Adrenal gland (tissue), 12 donors: ENCODE results near the gene DENND6B. TPM values are rescaled to one million over a fixed set of nuclear protein-coding genes. Genes with fewer than 3 reads are reported as not detected.

Experiments
- DNase-seq, 7 donors: peaks; one replicate each; pipeline ENCODE4 v3.0.0-alpha.2; 2019 to 2020
- H3K27ac ChIP-seq, 5 donors: fragments of 200-600 bp; sonication (generic) in 4 of 5; 1 replicate in 3 of 5; 2 replicates in 2 of 5; pipeline versions ENCODE4 v1.5.1 to v1.8.0; 2016 to 2020; ENCODE audit warnings: mild to moderate bottlenecking in 1 of 5
- H3K27me3 ChIP-seq: fragments of 200-600 bp; 2 replicates; pipeline ENCODE4 v1.8.0; 2021
- H3K36me3 ChIP-seq, 2 donors: fragments of 200-600 bp; replicated peaks in 1 of 2; 1 replicate in 1 of 2; 2 replicates in 1 of 2; pipeline versions ENCODE4 v1.5.1 to v1.8.0; 2018 to 2022
- H3K4me1 ChIP-seq, 2 donors: fragments of 200-600 bp; replicated peaks in 1 of 2; 1 replicate in 1 of 2; 2 replicates in 1 of 2; pipeline versions ENCODE4 v1.5.1 to v1.8.0; 2018 to 2021
- H3K4me3 ChIP-seq, 4 donors: fragments of 200-600 bp; sonication (generic) in 3 of 4; one replicate each; pipeline ENCODE4 v1.5.1; 2016 to 2018
- H3K9me3 ChIP-seq, 3 donors: fragments of 200-600 bp; sonication (generic) in 1 of 3; replicated peaks in 1 of 3; 1 replicate in 2 of 3; 2 replicates in 1 of 3; pipeline versions ENCODE4 v1.5.1 to v1.8.0; 2016 to 2021
- CTCF ChIP-seq, 6 experiments: fragments of 450-650 bp in 4 of 6; fragments of 200-600 bp in 2 of 6; sonication (generic) in 1 of 6; IDR thresholded peaks; 1 replicate in 5 of 6; 2 replicates in 1 of 6; pipeline versions ENCODE4 v1.5.1 to v1.8.0; 2016 to 2021; ENCODE audit warnings: antibody characterized with exemption in 6 of 6, mild to moderate bottlenecking in 2 of 6, moderate library complexity in 1 of 6
- POLR2A ChIP-seq, 2 donors: fragments of 450-650 bp; IDR thresholded peaks; one replicate each; pipeline ENCODE4 v1.6.1; 2017; ENCODE audit warnings: antibody characterized with exemption in 2 of 2, mild to moderate bottlenecking in 2 of 2, moderate library complexity in 1 of 2
- WGBS, 4 donors: extraction: QIAGEN DNeasy Blood & Tissue Kit in 2 of 4; methylation state at CpG; one replicate each; pipeline versions ENCODE4 v1.1.5 to v1.1.7; 2013 to 2017; 5-methylcytosine and 5-hydroxymethylcytosine counted together
- intact Hi-C, 2 donors: fragments of 100-400 bp; cut with DNase I; formaldehyde crosslinking; loops; one replicate each; pipeline versions ENCODE4 v1.14.1 to v1.15.0; 2022 to 2023
- polyA plus RNA-seq, 3 donors: library from polyadenylated mRNA; stranded (reverse); fragments of 200-250 nt in 2 of 3; fragments of 350-450 nt in 1 of 3; fragmentation: Illumina TruSeq in 1 of 3; extraction: RNeasy Lipid Tissue Mini Kit (QIAGEN cat#74804) in 1 of 3; gene quantifications; one replicate each; pipeline ENCODE4 v1.2.3, GENCODE V29; 2013 to 2014
- total RNA-seq, 9 donors: library from RNA; depleted of rRNA in 4 of 9; stranded (reverse); fragments of >200 nt in 4 of 9; fragments of 120-200 nt in 1 of 9; fragmentation: NEBNext Ultra II Directional in 1 of 9; extraction: Animal tissue kit (Norgen Biotek cat#: 25700) in 1 of 9; gene quantifications; one replicate each; pipeline versions ENCODE4 v1.1.0 to v1.2.4, GENCODE V29; 2013 to 2023
- donor health status: healthy with polysubstance abuse.
- donor health status: Bipolar disorder and iron deficiency.
- donor health status: DM: yes; HTN: yes; CAD: no.
- donor health status: DM: no; HTN: no; CAD: no.
- donor health status: DM: no; HTN: no; CAD: no.
- donor health status: DM: yes; HTN: yes; CAD: no.

DENND6B gene
- total and polyA plus RNA-seq, 12 donors = 1.8 to 32.7 (median 8.9) TPM

GRCh38 chr22:50361222-50361621 is 34.4 kb upstream of the DENND6B start:
- no peak overlapping the region for H3K4me3 ChIP-seq
- no peak overlapping the region for H3K27ac ChIP-seq
- H3K27me3 ChIP-seq = no peaks in the 10 kb centered on the region
- TF ChIP-seq CTCF (IDR thresholded peaks at IDR 0.05) (no peak), POLR2A (IDR thresholded peaks at IDR 0.05) (no peak)
- WGBS, 4 donors = 93 to 97% (median 96%) methylated on average over 5 of the region's 5 CpGs
- peaks cover 0 to 2% of the 10 kb centered on the region in 2 donors for H3K36me3 ChIP-seq
- DNase-seq = no peak
- intact Hi-C loops = no loop called here
- no peaks in the 10 kb centered on the region for H3K9me3 ChIP-seq
- H3K4me1 ChIP-seq = peaks cover 15 to 30% of the 10 kb centered on the region in 2 donors

- Histone ChIP-seq H3K4me1 (peaks cover 9 to 24% of the 10 kb centered on the region in 2 donors), H3K36me3 (peaks cover 0 to 4% of the 10 kb centered on the region in 2 donors), H3K9me3 (no peaks in the 10 kb centered on the region), H3K4me3 (no peak overlapping the region), H3K27ac (no peak overlapping the region), H3K27me3 (no peaks in the 10 kb centered on the region)
- intact Hi-C loops = no loop called here
- TF ChIP-seq CTCF (IDR thresholded peaks at IDR 0.05) (no peak), POLR2A (IDR thresholded peaks at IDR 0.05) (no peak)
- no peak for DNase-seq
- WGBS, 4 donors = 75 to 100% (median 83%) methylated on average over 2 of the region's 2 CpGs
These were observed 33.8 kb upstream of the DENND6B start for GRCh38 chr22:50360578-50360977.

GRCh38 chr22:50357756-50358155 is 30.9 kb upstream of the DENND6B start:
- Histone ChIP-seq H3K27me3 (no peaks in the 10 kb centered on the region), H3K4me1 (peaks cover 5 to 17% of the 10 kb centered on the region in 2 donors), H3K4me3 (no peak overlapping the region), H3K27ac (no peak overlapping the region), H3K36me3 (peaks cover 0 to 4% of the 10 kb centered on the region in 2 donors), H3K9me3 (no peaks in the 10 kb centered on the region)
- no peak for TF ChIP-seq POLR2A (IDR thresholded peaks at IDR 0.05)
- intact Hi-C loops = no loop called here
- 88 to 97% (median 92%) methylated on average over 10 of the region's 10 CpGs for WGBS, 4 donors
- DNase-seq = no peak

- intact Hi-C loops = no loop called here
- Histone ChIP-seq H3K4me1 (peaks cover 5 to 12% of the 10 kb centered on the region in 2 donors), H3K36me3 (peaks cover 0 to 4% of the 10 kb centered on the region in 2 donors), H3K27ac (no peak overlapping the region), H3K9me3 (no peaks in the 10 kb centered on the region), H3K27me3 (no peaks in the 10 kb centered on the region), H3K4me3 (no peak overlapping the region)
- no peak for DNase-seq
- TF ChIP-seq CTCF (IDR thresholded peaks at IDR 0.05) (no peak), POLR2A (IDR thresholded peaks at IDR 0.05) (no peak)
- WGBS, 4 donors = 88 to 100% (median 93%) methylated on average over 1 of the region's 1 CpG
These were observed 30.4 kb upstream of the DENND6B start for GRCh38 chr22:50357222-50357621.

GRCh38 chr22:50356186-50356585 is 29.4 kb upstream of the DENND6B start:
- Histone ChIP-seq H3K4me1 (peaks cover 0 to 3% of the 10 kb centered on the region in 2 donors), H3K27me3 (no peaks in the 10 kb centered on the region), H3K4me3 (no peak overlapping the region), H3K9me3 (no peaks in the 10 kb centered on the region), H3K36me3 (peaks cover 0 to 4% of the 10 kb centered on the region in 2 donors), H3K27ac (no peak overlapping the region)
- TF ChIP-seq POLR2A (IDR thresholded peaks at IDR 0.05) (no peak), CTCF (IDR thresholded peaks at IDR 0.05) (no peak)
- 89 to 95% (median 92%) methylated on average over 8 of the region's 8 CpGs for WGBS, 4 donors
- no peak for DNase-seq
- intact Hi-C loops = no loop called here
